ENCODE data around the gene CCL1.

DNA sequence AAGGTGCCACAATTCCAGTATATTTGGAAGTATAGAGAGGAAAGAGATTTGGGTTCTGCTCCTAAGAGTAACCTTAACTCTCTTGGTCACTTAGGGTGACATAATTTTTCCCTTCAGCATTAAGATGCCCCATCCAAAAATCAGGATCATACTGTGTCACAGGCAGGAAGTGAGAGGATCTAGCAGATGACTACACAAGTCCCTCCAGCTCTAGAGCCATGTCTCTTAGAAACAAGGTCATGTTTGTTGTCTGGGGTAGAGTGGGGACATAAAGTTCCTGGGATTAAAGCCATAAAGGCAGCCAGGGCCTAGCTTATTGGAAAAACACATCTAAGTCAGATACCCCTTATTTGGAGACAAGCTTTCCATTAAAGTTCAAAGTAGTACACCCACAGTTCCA is 41.1 kb downstream of the CCL1 start:
- no peak for TF ChIP-seq POLR2A (IDR thresholded peaks at IDR 0.05)
- TF ChIP-seq, protein P1, sequence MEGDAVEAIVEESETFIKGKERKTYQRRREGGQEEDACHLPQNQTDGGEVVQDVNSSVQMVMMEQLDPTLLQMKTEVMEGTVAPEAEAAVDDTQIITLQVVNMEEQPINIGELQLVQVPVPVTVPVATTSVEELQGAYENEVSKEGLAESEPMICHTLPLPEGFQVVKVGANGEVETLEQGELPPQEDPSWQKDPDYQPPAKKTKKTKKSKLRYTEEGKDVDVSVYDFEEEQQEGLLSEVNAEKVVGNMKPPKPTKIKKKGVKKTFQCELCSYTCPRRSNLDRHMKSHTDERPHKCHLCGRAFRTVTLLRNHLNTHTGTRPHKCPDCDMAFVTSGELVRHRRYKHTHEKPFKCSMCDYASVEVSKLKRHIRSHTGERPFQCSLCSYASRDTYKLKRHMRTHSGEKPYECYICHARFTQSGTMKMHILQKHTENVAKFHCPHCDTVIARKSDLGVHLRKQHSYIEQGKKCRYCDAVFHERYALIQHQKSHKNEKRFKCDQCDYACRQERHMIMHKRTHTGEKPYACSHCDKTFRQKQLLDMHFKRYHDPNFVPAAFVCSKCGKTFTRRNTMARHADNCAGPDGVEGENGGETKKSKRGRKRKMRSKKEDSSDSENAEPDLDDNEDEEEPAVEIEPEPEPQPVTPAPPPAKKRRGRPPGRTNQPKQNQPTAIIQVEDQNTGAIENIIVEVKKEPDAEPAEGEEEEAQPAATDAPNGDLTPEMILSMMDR (IDR thresholded peaks at IDR 0.05), result no peak
